Left lobe of liver (tissue), 2 donors: ENCODE measurements around the gene PTPN1. TPM values are rescaled to one million over a fixed set of nuclear protein-coding genes. Genes with fewer than 3 reads are reported as not detected.
A peak's percentile ranks its signal among the peaks of the same experiment; 100 is the strongest.
"Not testable (repeated sequence)": the region's sequence is repeated elsewhere in the genome, so short reads cannot be mapped to it uniquely, and the experiment has no call there.

Experiments used
- ATAC-seq: fragments of 200-7000 bp; cut with Tn5 transposase; one replicate; pipeline ENCODE4 v1.9.1; 2020; ENCODE audit warnings: mild to moderate bottlenecking, moderate library complexity
- DNase-seq: peaks from one replicate; pipeline ENCODE4 v3.0.0-alpha.2; 2020; ENCODE audit warnings: low spot score
- total RNA-seq: library from RNA; stranded (reverse); gene quantifications from one replicate; pipeline ENCODE4 v1.2.1, GENCODE V29; 2021
- donor health status: DM: no; HTN: no; CAD: no; lungs with moderate emphysema.
- donor health status: DM: no; HTN: yes; CAD: no.

Gene PTPN1
- total RNA-seq, 1 donor from 2014 or later = 8.9 TPM

DNA sequence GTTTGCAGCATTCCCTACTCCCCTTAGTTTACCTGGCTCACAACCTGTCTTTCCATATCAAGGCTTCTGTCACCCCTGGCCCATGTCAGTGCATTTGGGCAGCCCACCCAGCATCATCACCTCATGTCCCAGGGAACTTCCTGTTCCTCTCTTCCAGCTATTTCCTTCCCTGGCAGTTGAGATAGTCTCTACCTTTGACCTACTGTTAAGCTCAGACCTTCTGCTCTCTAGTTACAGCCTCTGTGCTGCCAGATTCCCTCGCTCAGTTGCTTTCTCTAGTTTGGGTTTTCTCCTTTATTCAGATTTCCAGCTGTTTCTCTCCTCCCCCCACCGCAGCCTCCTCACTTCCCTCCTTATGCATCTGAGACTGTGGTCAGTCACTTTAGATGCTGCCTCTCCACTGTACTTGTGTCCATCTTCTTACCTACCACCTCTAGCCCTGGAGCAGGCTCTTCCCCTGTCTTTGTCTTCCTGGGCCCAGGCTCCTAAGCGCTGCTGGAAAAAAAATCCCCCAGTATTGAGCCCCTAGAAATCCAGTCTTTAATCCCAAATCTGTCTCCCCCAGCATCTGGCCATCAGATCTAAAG lies 16.3 kb downstream of the PTPN1 start:
- DNase-seq (no peak), ATAC-seq (peak; percentile 61)

DNA sequence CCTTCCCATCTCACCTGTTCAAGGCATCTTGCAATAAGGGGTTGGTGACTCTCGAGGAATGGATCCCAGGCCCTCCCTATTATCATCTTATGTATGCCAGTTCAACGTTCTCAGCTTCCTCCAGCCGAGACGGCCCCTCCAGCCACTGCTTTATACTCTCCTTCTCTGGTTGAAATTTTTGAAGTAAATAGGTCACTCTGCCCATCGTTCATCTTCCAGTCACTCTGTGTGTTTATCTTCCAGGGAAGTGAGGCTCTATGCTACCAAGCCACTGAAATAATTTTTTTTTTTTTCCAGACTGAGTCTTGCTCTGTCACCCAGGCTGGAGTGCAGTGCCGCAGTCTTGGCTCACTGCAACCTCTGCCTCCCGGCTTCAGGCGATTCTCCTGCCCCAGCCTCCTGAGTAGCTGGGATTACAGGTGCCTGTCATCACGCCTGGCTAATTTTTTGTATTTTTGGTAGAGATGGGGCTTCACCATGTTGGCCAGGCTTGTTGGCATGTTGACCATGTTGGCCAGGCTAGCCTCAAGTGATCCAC lies 17.0 kb downstream of the PTPN1 start:
- no peak for ATAC-seq

DNA sequence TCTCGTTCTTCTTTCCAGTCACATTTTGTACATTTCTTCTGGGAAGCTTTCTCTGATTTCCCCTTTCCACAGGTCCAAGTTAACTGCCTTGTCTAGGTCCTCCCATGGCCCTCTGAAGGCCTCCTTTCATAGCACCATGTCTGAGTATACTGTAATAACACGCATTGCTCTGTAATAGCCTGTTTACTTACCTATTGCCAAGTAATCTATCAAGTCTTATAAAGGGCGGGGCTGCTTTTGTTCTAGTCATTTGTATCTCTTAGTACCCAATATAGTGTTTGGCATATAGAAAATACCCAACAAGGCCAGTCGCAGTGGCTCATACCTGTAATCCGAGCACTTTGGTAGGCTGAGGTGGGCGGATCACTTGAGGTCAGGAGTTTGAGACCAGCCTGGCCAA lies 17.9 kb downstream of the PTPN1 start:
- no peak for ATAC-seq

More for the DNA sequence above, 17.0 kb downstream of the PTPN1 start:
- DNase-seq = no peak

DNA sequence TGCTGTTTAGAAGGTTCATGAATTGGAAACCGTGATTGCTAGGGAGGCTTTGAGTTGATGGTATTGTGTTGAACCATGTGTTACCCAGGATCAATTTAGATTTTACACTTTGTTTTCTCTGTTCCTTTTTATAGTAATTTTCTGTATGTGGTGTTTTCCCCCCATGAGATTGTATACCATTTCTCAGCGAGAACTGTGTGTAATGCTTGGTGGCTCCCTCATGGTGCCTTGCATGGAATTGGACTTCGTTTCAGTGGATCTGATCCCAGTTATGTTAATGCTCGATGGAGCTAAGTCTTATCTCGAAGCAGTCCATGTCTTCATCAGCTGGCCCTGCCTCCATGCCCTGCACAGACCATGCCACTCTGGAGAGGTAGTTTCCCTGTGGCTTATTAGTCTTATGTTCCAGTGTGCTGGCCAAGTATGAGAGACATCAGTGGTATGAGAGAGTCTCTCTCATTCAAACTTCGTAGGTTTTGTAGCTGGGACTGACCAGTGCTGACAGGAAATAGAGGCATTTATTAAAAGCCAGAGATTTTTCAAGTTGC lies 18.7 kb downstream of the PTPN1 start:
- no peak for DNase-seq
- ATAC-seq = peak; percentile 30

More for the DNA sequence above, 17.9 kb downstream of the PTPN1 start:
- no peak for DNase-seq

DNA sequence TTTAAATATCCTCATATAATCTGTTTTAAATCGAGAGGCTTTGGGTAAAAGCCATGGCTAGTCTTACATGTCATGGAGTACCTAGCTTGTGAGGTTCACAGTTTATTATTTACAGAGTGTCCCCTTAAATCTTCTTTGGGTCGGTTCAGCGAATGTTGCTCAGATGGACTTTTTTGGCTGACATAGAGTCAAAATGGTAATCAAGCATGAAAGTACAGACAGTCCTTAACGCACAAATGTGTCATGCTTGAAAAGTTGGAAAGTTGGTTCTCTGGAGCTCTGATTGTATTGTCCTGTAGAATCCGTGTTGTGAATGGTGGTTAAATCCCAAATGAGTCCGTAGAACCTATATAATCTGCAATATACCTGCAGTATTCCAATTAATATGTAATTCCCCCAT lies 22.0 kb downstream of the PTPN1 start:
- DNase-seq = no peak
- no peak for ATAC-seq

DNA sequence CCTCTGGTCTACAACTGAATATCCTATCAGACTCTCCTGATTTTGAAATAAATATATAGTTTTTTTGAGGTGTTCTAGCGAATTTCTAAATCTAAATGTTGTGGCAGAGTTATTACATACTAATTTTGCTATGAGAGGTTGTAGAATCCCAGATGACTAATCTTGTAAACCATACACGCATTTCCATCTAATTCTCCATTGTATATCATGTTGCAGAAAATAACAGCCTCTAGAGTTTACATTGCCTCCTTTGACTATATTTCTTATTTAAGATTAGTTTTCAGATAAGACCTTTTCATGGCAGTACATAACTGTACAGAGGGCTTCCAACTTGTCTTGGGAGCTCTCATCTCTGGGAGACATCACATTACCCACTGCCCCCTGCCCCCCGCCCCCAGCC lies 22.9 kb downstream of the PTPN1 start:
- ATAC-seq = no peak
- DNase-seq = no peak

DNA sequence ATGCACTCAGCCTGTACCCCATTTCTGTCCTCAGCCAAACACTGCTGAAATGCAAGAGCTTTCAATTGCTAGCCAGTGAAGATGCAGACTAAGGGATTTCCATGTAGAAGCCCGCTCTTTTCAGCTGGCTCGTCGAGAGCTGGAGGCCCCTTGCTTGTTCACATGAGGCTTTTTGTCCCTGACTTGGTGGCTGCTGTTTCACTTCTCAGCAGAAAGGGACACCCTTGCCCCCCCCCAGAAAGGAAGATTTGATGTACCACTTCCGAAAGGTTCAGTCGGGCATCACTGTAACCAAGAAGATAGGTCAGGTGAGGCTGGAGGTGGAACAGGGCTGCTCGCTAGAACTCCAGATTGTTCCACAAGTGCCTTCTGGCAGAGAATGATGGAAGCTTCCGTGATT lies 23.3 kb downstream of the PTPN1 start:
- no peak for DNase-seq
- no peak for ATAC-seq

DNA sequence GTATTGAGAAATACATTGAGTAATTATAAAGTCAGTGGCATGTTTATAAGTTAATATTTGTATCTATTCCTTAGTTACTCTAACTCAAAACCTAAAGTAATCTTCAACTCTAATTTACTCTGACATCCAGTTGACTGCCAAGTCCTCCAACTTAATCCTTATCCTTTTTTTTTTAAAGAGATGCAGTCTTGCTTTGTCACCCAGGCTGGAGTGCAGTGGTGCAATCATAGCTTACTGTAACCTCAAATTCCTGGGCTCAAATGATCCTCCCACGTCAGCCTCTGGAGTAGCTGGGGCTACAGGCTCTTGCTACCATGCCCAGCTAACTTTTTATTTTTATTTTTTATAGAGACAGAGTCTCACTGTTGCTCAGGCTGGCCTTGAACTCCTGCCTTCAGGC lies 24.4 kb downstream of the PTPN1 start:
- DNase-seq = no peak
- ATAC-seq = no peak

DNA sequence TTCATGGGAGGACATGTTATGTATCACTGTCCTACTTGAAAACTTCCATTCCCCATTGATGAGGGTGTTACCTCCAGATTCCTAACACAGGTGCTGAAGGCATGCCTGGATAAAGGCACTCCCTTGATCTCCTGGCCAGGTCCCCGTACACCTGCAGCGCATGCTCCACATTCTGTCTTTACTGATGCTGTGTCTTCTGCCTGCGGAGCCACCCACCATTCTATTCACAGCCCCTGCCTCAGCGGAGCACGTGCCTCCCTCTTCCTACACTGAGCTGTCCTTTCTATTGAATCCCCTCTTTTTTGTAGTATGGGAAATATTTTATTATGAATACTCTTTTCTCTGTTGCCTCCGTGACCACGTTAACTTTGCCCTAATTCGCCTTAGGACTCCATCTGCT lies 25.0 kb downstream of the PTPN1 start:
- ATAC-seq (no peak), DNase-seq (no peak)

DNA sequence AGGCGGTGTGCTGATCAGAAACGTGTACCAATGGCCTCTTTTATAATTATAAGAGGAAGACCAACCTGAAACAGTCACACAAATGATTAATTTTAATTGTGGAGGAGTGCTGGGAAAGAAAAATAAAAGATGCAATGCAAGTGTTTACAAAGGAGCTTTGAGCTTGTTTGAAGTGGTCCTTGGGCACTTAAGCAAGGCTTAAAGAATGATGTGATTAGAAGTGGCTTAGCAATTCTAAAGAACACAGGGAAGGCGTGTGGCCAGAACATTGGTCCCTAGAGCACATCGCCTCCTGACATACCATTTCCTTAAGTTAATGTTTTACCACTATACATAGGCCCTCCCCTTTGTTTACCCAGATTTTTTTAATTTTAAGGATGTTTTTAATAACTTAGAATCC lies 26.1 kb downstream of the PTPN1 start:
- DNase-seq (no peak), ATAC-seq (no peak)

DNA sequence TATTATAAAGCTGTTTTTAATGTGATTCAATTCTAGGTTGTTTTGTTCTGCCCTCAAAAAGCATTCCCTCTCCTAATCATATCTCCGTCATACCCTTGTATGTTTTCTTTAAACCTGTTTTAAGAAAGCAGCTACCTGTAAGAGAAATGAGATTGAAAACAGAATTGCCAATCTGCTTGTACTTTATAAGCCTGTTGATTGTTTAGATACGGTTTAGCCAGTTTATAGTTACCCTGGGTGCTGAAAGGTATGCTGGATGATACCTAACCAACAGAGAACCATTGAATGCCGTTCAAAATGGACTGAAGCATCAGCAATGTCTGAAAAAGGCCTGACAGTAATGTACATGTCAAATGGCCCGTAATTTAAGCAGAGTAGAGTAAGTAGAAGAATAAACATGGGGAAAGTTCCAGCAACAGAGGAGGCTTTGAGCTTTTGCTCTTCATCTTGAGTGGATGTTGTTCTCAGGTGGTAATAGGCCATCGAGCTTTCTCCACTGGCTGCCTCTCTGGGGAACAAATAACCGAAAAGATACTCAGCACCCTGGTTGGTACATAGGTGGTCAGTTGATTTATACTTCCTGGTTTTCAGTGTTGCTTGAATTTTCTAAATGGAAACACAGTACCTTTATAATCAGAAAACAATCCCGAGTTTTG lies 27.5 kb downstream of the PTPN1 start:
- no peak for DNase-seq
- ATAC-seq = no peak

DNA sequence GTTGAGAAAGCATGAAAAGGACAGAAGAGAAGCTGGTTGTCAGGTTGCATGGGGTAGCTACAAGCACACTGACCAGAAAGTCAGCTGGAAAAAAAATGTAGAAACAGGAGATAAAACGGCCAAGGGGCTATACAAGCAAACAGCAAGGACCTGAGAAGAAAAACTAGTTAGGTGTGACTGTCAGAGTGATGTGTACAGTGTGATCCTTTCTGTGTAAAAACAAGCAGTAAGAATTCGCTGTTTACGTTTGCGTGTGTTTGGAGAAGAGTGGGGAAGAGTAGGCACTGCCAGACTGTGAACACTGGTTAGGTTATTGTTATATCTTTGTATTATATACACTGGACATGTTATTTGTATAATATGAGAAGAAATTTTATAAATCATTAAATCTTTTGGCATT lies 28.1 kb downstream of the PTPN1 start:
- DNase-seq (no peak), ATAC-seq (no peak)

DNA sequence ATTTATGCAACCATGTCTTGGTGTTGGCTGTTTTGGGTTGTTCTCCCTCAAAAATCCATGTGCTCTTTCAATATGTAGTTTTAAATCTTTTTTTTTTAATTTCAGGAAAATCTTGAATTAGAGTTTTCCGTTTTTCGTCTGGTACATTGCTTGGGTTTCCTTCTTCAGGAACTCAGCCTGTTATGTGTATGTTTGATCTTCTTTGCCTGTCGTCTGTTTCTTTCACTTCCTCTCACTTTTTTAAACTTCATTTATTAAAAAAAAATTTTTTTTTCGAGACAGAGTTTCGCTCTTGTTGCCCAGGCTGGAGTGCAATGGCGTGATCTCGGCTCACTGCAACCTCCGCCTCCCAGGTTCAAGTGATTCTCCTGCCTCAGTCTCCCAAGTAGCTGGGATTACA lies 29.6 kb downstream of the PTPN1 start:
- not testable (repeated sequence) for ATAC-seq, DNase-seq

DNA sequence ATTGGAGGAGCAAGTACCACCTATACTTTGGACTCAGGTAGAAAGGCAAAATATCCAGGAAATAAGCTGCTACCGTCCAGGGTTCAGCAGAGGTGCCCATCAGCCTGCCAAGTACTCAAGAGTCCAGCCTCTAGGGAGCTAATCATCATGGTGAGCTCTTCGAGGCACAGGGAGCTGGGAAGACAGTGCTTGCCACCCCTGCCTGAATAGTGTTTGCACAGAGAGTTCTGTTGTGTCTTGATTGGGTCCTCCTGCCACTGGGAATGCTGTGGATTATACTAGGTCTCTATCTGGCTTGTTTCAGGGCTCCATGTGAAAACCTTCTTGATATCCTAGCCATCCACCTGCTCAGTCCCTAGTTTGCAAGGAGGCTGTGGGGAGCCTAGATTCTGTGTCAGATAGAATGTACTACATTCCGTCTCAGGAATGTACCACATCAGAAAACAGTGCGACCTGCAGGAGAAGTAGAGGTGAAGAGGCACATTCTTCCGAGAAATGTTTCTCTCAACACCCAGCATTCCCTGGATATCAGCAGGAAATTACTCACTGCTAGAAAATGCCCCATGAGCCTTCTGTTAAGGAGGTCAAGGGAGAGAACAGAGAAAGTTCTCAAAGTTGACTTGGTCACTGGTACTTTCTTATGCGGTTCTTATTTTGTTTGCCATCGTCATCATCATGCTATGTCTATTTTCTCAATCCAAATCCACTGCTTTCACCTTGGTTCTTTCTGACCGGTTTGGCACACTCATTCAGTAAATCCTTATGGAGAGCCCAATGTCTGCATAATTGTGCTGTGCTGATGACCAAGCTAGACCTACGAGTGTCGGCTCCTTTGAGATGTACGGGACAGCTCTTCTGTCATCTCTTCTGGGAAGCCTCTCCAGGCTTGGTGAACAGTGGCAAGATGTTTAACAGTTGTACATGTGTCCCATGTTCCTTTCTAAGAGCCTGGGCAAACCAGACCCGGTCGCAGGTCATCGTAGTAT lies 30.7 kb downstream of the PTPN1 start:
- DNase-seq = no peak
- ATAC-seq = peak; percentile 43

DNA sequence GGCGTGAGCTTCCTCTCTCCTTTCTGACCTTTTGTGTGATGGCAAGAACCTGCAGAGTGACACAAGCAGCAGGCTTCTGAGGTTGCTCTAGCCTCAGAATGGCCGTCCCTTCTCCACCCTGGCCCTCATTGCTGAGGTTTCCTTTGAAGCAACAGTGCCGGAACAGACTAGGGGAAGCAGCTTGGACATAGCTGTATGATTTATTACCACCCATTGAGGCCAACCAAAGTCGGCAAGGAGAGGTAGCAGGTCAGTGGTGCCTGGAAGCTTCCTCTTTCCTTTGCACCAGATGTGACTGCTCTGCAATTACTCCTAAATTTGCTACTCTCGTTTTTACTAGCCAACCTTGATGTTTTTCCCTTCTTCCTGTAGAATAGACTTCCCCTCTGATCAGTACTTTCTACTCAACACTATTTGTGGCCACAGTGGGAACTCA lies 31.4 kb downstream of the PTPN1 start:
- DNase-seq (no peak), ATAC-seq (peak; percentile 25)

DNA sequence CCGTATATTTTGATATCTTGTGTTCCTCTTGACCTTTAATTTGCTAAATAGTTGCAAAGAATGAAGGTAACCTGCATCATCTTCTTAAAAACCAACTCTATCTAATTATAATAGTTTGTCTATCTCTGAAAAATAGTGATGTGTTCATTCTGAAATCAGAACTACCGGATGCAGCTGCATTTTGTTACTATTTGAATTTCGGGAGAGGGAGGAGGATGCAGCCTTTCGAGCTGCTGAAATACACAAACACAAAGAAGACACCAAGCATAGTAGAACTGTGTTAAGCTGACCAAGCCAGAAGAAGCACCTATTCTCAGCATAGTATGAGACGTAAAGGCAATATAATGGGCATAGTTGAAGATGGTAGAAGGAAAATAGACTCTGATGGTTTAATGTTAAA lies 33.1 kb downstream of the PTPN1 start:
- no peak for DNase-seq
- ATAC-seq = no peak

DNA sequence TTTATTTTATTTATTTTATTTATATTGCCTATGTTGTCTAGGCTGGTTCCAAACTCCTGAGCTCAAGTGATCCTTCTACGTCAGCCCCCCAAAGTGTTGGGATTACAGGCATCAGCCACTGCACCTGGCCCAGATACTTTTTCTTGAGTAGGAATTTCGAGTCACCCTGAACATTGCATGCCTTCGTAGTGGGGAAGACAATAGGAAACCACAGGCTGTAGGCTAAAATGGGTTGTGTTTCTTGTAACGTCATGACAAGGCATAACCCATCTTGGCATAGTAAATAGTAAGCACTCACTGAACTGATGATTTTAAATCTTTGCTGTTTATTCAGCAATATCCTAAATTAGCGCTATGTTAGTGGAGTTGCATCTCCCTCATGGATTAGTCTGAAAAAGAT lies 34.9 kb downstream of the PTPN1 start:
- DNase-seq = peak; percentile 27
- no peak for ATAC-seq

DNA sequence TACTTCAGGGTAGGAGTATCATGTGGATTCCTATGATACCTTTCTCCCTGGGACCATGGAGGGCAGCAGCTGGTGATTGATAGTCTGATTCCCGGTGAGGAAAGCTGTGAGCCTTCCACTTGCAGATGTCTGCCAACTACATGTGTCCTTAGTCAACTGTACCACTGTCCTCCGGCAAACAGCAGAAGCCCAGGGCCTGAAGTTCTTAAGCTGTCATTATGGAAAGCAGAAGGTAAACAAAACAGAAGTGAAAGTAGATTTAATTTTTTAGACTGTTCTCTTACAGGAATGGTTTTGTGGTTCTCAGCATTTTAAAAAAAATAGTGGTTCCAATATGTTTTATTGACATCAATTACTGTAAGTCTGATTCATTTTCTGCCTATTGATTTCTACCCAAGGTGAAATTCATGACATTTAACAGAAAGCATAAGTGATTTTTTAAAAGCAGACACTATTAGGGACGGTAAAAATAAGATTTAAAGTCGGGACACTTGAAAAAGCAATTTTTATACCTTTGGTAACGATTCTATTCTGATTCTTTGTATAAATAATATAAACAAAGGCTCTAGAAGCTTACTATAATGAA lies 36.6 kb downstream of the PTPN1 start:
- ATAC-seq = peak; percentile 75
- peak; percentile 45 for DNase-seq

DNA sequence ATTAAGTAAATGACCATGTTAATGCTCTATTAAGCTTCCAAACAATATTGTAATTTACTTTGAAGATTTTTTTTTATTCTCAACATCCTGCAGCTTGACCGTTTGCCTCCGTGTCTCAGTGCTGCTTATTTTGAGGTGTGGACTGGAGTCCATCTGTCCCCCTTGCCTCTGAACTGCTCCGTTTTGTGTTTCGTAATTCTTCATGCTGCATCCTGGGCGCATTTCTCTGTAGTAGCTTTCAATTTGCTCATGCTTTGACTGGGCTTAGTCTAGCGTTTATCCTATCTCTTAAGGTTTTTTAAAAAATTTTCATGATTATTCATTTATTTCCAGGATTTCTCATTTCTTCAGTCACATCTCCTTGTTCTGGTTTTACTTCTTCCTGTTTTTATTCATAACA lies 37.8 kb downstream of the PTPN1 start:
- DNase-seq (no peak), ATAC-seq (no peak)

DNA sequence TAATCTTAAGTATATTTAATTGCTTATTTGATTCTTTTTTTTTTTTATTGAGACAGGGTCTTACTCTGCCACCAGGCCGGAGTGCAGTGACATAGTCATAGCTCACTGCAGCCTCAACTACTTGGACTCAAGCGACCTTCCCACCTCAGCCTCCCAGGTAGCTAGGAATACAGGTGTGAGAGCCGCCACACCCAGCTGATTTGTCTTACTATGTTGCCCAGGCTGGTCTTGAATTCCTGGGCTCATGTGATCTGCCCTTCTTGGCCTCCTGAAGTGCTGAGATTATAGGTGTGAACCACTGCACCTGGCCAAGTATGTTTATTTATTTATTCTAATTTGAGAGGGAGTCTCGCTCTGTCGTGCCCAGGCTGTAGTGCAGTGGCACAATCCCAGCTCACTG lies 38.2 kb downstream of the PTPN1 start:
- ATAC-seq = no peak
- DNase-seq = no peak

DNA sequence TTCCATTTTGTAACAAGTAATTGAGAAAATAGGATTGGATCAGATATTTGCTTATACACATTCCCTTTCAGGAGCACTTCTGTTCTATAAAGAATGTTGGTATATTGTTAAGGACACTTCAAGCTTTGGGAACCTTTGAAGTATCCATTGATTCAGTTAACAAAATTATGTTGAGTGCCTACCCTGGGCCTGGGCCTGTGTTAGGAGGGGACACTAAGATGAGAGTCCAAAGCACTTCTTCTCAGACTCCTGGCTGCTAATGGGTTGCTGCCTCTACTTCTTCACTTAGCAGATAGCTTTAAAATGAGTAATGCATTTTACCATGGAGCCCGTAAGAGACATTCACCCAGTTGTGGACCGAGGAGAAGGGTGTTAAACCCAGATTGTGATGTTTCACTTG lies 40.3 kb downstream of the PTPN1 start:
- ATAC-seq (no peak), DNase-seq (no peak)
